ENCODE data around the gene C3AR1.
"Not testable (repeated sequence)": the region's sequence is repeated elsewhere in the genome, so short reads cannot be mapped to it uniquely, and the experiment has no call there.

C3AR1 gene

GRCh38 chr12:8075935-8076334 is 9.8 kb upstream of the C3AR1 start:
- Histone ChIP-seq H3K4me3 (ENCODE audit: low read depth, low read length, poor library complexity, severe bottlenecking) (no peak overlapping the region), H3K9me3 (ENCODE audit: low read length) (no peaks in the 10 kb centered on the region), H3K79me2 (ENCODE audit: insufficient read depth, low read length) (no peaks in the 10 kb centered on the region), H3K4me1 (ENCODE audit: insufficient read depth, low read length, severe bottlenecking) (peaks cover 7% of the 10 kb centered on the region), H2AFZ (ENCODE audit: low read length) (no peak overlapping the region), H3K27me3 (ENCODE audit: insufficient read depth, low read length) (no peaks in the 10 kb centered on the region), H3K9ac (ENCODE audit: low read length) (no peak overlapping the region), H3F3A (ENCODE audit: insufficient read depth, low read length) (no peaks in the 10 kb centered on the region), H4K20me1 (ENCODE audit: insufficient read depth, low read length) (no peaks in the 10 kb centered on the region), H3K9me2 (ENCODE audit: low read depth, low read length) (no peaks in the 10 kb centered on the region), H3K36me3 (ENCODE audit: insufficient read depth, low read length) (no peaks in the 10 kb centered on the region), H3K27ac (ENCODE audit: low read depth, low read length, poor library complexity, severe bottlenecking) (no peak overlapping the region), H3K4me2 (ENCODE audit: low read length) (no peak overlapping the region)
- TF ChIP-seq CTCF (IDR thresholded peaks at IDR 0.05; ENCODE audit: low read length): no peak
- no peak for TF ChIP-seq EZH2 (IDR thresholded peaks at IDR 0.05; ENCODE audit: borderline replicate concordance, low read length)

DNA sequence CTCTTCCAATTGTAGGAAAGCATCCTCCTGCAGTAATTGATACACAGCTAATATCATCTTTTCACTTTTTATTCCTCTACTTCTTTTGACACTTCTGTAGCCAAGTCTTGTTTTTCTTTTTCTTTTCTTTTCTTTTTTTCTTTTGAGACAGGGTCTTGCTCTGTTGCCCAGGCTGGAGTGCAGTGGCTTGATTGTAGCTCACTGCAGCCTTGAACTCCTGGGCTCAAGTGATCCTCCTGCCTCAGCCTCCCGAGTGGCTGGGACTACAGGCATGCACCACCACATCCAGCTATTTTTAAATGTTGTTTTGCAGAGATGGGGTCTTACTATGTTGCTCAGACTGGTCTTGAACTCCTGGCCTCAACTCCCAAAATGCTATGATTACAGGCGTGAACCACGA is 5.7 kb upstream of the C3AR1 start:
- not testable (repeated sequence) for H3K9me2 ChIP-seq (ENCODE audit: low read depth, low read length); H4K20me1 ChIP-seq (ENCODE audit: insufficient read depth, low read length); H3K27ac ChIP-seq (ENCODE audit: low read depth, low read length, poor library complexity, severe bottlenecking); H3F3A ChIP-seq (ENCODE audit: insufficient read depth, low read length); H3K4me2 ChIP-seq (ENCODE audit: low read length); H2AFZ ChIP-seq (ENCODE audit: low read length); H3K27me3 ChIP-seq (ENCODE audit: insufficient read depth, low read length); H3K36me3 ChIP-seq (ENCODE audit: insufficient read depth, low read length); H3K9me3 ChIP-seq (ENCODE audit: low read length); H3K79me2 ChIP-seq (ENCODE audit: insufficient read depth, low read length); H3K4me1 ChIP-seq (ENCODE audit: insufficient read depth, low read length, severe bottlenecking); H3K9ac ChIP-seq (ENCODE audit: low read length); H3K4me3 ChIP-seq (ENCODE audit: low read depth, low read length, poor library complexity, severe bottlenecking)

DNA sequence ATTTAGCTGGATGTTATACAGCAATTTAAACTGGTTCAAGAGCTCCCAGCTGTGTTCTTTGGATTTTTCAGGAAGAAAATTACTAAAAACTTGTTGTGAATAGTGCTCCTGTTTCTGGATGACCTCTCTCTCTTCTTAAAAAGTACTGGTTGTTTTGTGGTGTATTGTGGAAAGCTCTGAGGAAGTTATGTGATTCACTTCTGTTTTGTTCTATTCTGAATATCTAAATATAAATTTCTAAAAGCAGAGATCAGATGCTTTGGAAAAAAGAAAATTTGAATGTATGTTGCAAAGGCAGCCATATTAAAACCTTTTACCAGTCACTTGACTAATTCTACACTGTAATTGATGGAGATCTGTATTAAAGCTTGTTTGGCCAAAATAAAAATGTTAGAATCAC is 3.4 kb upstream of the C3AR1 start:
- TF ChIP-seq CTCF (IDR thresholded peaks at IDR 0.05; ENCODE audit: low read length) (no peak), EZH2 (IDR thresholded peaks at IDR 0.05; ENCODE audit: borderline replicate concordance, low read length) (no peak)
- no peaks in the 10 kb centered on the region for H4K20me1 ChIP-seq (ENCODE audit: insufficient read depth, low read length)
- H3F3A ChIP-seq (ENCODE audit: insufficient read depth, low read length): no peaks in the 10 kb centered on the region
- H3K9me2 ChIP-seq (ENCODE audit: low read depth, low read length): no peaks in the 10 kb centered on the region
- H3K36me3 ChIP-seq (ENCODE audit: insufficient read depth, low read length): no peaks in the 10 kb centered on the region
- no peak overlapping the region for H3K9ac ChIP-seq (ENCODE audit: low read length)
- H3K4me1 ChIP-seq (ENCODE audit: insufficient read depth, low read length, severe bottlenecking): no peaks in the 10 kb centered on the region
- H3K4me2 ChIP-seq (ENCODE audit: low read length): no peak overlapping the region
- no peak overlapping the region for H3K4me3 ChIP-seq (ENCODE audit: low read depth, low read length, poor library complexity, severe bottlenecking)
- H3K9me3 ChIP-seq (ENCODE audit: low read length): no peaks in the 10 kb centered on the region
- no peak overlapping the region for H2AFZ ChIP-seq (ENCODE audit: low read length)
- H3K27me3 ChIP-seq (ENCODE audit: insufficient read depth, low read length): no peaks in the 10 kb centered on the region
- H3K27ac ChIP-seq (ENCODE audit: low read depth, low read length, poor library complexity, severe bottlenecking): no peak overlapping the region
- H3K79me2 ChIP-seq (ENCODE audit: insufficient read depth, low read length): no peaks in the 10 kb centered on the region

- Histone ChIP-seq H3K9ac (ENCODE audit: low read length) (no peak overlapping the region), H3K4me2 (ENCODE audit: low read length) (no peak overlapping the region), H3K79me2 (ENCODE audit: insufficient read depth, low read length) (no peaks in the 10 kb centered on the region), H3K4me1 (ENCODE audit: insufficient read depth, low read length, severe bottlenecking) (no peaks in the 10 kb centered on the region), H4K20me1 (ENCODE audit: insufficient read depth, low read length) (no peaks in the 10 kb centered on the region), H3K36me3 (ENCODE audit: insufficient read depth, low read length) (no peaks in the 10 kb centered on the region), H3F3A (ENCODE audit: insufficient read depth, low read length) (no peaks in the 10 kb centered on the region), H3K27ac (ENCODE audit: low read depth, low read length, poor library complexity, severe bottlenecking) (no peak overlapping the region), H3K27me3 (ENCODE audit: insufficient read depth, low read length) (no peaks in the 10 kb centered on the region), H3K4me3 (ENCODE audit: low read depth, low read length, poor library complexity, severe bottlenecking) (no peak overlapping the region), H2AFZ (ENCODE audit: low read length) (no peak overlapping the region), H3K9me2 (ENCODE audit: low read depth, low read length) (no peaks in the 10 kb centered on the region), H3K9me3 (ENCODE audit: low read length) (no peaks in the 10 kb centered on the region)
- TF ChIP-seq CTCF (IDR thresholded peaks at IDR 0.05; ENCODE audit: low read length) (no peak), EZH2 (IDR thresholded peaks at IDR 0.05; ENCODE audit: borderline replicate concordance, low read length) (no peak)
These were observed 2.0 kb downstream of the C3AR1 start for GRCh38 chr12:8064131-8064530.
